B cell (primary cell): ENCODE results near the gene HPCA.

Source experiments
- EZH2 ChIP-seq: IDR thresholded peaks from 2 replicates; pipeline ENCODE4 v1.6.1; 2012; ENCODE audit warnings: borderline replicate concordance, low read depth, mild to moderate bottlenecking, moderate library complexity, low read length; ENCODE audit not compliant: insufficient read depth, poor library complexity, severe bottlenecking
- TF ChIP-seq, protein P1 (sequence below): fragments of 200-600 bp; IDR thresholded peaks from one replicate; pipeline ENCODE4 v1.8.0; 2022; ENCODE audit warnings: antibody characterized with exemption, mild to moderate bottlenecking

DNA sequence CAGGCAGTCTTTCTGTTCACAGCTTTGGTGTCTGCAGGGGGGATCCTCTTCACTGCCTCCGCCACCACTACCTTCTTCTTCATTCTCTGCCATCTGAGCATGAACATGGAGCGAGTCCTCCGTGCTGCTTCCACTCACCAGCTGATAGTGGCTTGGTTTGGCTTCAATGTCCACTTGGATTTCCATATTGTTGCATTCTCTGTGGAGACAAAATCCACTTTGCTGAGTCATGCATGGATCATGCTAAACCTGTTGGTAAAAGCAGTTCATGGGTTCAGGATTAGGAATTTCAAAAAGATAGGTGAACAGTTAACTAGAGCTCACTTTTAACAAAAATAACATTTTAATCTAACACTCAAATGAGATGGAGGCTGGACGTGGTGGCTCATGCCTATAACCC is 50.8 kb downstream of the HPCA start:
- no peak for TF ChIP-seq EZH2
- TF ChIP-seq, protein P1, sequence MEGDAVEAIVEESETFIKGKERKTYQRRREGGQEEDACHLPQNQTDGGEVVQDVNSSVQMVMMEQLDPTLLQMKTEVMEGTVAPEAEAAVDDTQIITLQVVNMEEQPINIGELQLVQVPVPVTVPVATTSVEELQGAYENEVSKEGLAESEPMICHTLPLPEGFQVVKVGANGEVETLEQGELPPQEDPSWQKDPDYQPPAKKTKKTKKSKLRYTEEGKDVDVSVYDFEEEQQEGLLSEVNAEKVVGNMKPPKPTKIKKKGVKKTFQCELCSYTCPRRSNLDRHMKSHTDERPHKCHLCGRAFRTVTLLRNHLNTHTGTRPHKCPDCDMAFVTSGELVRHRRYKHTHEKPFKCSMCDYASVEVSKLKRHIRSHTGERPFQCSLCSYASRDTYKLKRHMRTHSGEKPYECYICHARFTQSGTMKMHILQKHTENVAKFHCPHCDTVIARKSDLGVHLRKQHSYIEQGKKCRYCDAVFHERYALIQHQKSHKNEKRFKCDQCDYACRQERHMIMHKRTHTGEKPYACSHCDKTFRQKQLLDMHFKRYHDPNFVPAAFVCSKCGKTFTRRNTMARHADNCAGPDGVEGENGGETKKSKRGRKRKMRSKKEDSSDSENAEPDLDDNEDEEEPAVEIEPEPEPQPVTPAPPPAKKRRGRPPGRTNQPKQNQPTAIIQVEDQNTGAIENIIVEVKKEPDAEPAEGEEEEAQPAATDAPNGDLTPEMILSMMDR: no peak
